SK-N-SH treated with all-trans-retinoic acid at 6 μM for 48 hours (cell line): ENCODE data around the gene GADD45B.

Experiments used
- BACH2 ChIP-seq: fragments of 250-450 bp; sonication (Bioruptor Pico); IDR thresholded peaks from 2 replicates; pipeline ENCODE4 v1.9.0; 2021; ENCODE audit warnings: mild to moderate bottlenecking, borderline replicate concordance
- CREB5 ChIP-seq: fragments of 250-450 bp; sonication (Bioruptor Pico); IDR thresholded peaks from 2 replicates; pipeline ENCODE4 v1.5.1; 2020; ENCODE audit warnings: low read depth, mild to moderate bottlenecking, moderate library complexity
- CSDC2 ChIP-seq: fragments of 250-450 bp; sonication (Bioruptor Pico); IDR thresholded peaks from 2 replicates; pipeline ENCODE4 v1.5.0; 2020; ENCODE audit warnings: mild to moderate bottlenecking, moderate library complexity
- ESRRG ChIP-seq: fragments of 250-450 bp; sonication (Bioruptor Pico); IDR thresholded peaks from 2 replicates; pipeline ENCODE4 v1.6.1; 2021; ENCODE audit warnings: mild to moderate bottlenecking
- GLIS3 ChIP-seq: fragments of 250-450 bp; sonication (Bioruptor Pico); IDR thresholded peaks from 2 replicates; pipeline ENCODE4 v1.5.0; 2020; ENCODE audit warnings: mild to moderate bottlenecking, moderate library complexity
- ISL1 ChIP-seq: fragments of 250-450 bp; sonication (Bioruptor Pico); IDR thresholded peaks from 2 replicates; pipeline ENCODE4 v2.1.2; 2022; ENCODE audit warnings: mild to moderate bottlenecking, moderate library complexity
- OSR1 ChIP-seq: fragments of 250-450 bp; sonication (Bioruptor Pico); IDR thresholded peaks from 2 replicates; pipeline ENCODE4 v1.8.0; 2022; ENCODE audit warnings: moderate library complexity, mild to moderate bottlenecking, inconsistent platforms
- RARB ChIP-seq: fragments of 250-450 bp; sonication (Bioruptor Pico); IDR thresholded peaks from 2 replicates; pipeline ENCODE4 v1.8.0; 2021; ENCODE audit warnings: mild to moderate bottlenecking, moderate library complexity
- TCF4 ChIP-seq: fragments of 250-450 bp; sonication (Bioruptor Pico); IDR thresholded peaks from 2 replicates; pipeline ENCODE4 v1.8.0; 2021; ENCODE audit warnings: mild to moderate bottlenecking, moderate library complexity, borderline replicate concordance
- ZC3H10 ChIP-seq: fragments of 250-450 bp; sonication (Bioruptor Pico); IDR thresholded peaks from 2 replicates; pipeline ENCODE4 v1.5.1; 2021; ENCODE audit warnings: mild to moderate bottlenecking, moderate library complexity
- ZFP30 ChIP-seq: fragments of 450-650 bp; formaldehyde crosslinking; IDR thresholded peaks from 2 replicates; pipeline ENCODE4 v1.5.0; 2022; ENCODE audit warnings: mild to moderate bottlenecking, moderate library complexity
- ZNF565 ChIP-seq: fragments of 450-650 bp; formaldehyde crosslinking; conservative IDR thresholded peaks from 2 replicates; pipeline ENCODE4 v1.5.0; 2020; ENCODE audit warnings: low read depth, mild to moderate bottlenecking, moderate library complexity
- ZNF70 ChIP-seq: fragments of 450-650 bp; formaldehyde crosslinking; IDR thresholded peaks from 2 replicates; pipeline ENCODE4 v1.5.0; 2020; ENCODE audit warnings: mild to moderate bottlenecking, moderate library complexity
- TF ChIP-seq, protein P1 (sequence below): fragments of 250-450 bp; sonication (Bioruptor Pico); IDR thresholded peaks from 2 replicates; pipeline ENCODE4 v1.8.0; 2020; ENCODE audit warnings: mild to moderate bottlenecking, moderate library complexity, borderline replicate concordance

DNA sequence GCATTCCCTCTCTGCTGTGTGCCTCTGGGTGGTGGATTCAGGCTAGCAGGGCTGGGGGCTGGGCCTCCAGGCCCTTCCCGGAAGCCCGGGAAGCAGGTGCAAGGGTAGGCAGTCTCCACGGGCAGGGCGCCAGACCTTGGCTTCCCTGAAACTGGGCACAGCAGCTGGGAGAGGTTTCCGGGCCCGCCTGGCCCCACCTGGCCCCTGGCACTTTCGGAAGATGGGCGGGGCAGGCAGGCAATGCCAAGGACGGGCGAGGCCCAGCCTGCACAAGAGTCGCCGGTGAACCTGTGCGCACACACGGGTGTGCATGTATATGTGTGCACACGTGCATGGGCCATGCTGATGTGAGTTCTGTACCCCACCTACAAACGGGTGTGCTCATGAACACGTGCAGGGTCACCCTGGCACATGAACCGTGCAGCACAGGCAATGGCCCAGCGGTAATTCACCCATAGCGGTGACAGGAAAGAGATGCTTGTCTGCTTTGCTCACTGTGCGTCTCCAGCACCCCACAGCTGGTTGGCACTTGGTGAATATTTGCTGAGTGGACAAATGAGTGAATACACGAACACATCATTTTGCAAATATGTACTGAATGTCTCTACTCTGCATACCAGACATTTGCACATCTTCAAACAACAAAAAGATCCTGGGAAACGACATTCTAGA lies 15.3 kb downstream of the GADD45B start:
- TF ChIP-seq, protein P1, sequence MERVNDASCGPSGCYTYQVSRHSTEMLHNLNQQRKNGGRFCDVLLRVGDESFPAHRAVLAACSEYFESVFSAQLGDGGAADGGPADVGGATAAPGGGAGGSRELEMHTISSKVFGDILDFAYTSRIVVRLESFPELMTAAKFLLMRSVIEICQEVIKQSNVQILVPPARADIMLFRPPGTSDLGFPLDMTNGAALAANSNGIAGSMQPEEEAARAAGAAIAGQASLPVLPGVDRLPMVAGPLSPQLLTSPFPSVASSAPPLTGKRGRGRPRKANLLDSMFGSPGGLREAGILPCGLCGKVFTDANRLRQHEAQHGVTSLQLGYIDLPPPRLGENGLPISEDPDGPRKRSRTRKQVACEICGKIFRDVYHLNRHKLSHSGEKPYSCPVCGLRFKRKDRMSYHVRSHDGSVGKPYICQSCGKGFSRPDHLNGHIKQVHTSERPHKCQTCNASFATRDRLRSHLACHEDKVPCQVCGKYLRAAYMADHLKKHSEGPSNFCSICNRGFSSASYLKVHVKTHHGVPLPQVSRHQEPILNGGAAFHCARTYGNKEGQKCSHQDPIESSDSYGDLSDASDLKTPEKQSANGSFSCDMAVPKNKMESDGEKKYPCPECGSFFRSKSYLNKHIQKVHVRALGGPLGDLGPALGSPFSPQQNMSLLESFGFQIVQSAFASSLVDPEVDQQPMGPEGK (CRISPR knock-in tag): no peak
- TF ChIP-seq ZC3H10 (no peak), ISL1 (CRISPR knock-in tag) (no peak), CSDC2 (CRISPR knock-in tag) (no peak), ZFP30 (CRISPR knock-in tag) (no peak), CREB5 (no peak), OSR1 (CRISPR knock-in tag) (no peak), ZNF70 (CRISPR knock-in tag) (no peak), RARB (no peak), ZNF565 (no peak), TCF4 (CRISPR knock-in tag) (no peak), GLIS3 (no peak), BACH2 (CRISPR knock-in tag) (no peak), ESRRG (CRISPR knock-in tag) (no peak)
